DMS114 treated with DMSO at 0.1 percent for 48 hours (cell line): ENCODE results near the gene DNAJC30.
"Not testable (repeated sequence)": the region's sequence is repeated elsewhere in the genome, so short reads cannot be mapped to it uniquely, and the experiment has no call there.

Experiments
- DNase-seq: peaks from one replicate; lab custom pipeline; 2025; ENCODE audit not compliant: unreplicated experiment; lab: John Stamatoyannopoulos, UW

The DNAJC30 gene

DNA sequence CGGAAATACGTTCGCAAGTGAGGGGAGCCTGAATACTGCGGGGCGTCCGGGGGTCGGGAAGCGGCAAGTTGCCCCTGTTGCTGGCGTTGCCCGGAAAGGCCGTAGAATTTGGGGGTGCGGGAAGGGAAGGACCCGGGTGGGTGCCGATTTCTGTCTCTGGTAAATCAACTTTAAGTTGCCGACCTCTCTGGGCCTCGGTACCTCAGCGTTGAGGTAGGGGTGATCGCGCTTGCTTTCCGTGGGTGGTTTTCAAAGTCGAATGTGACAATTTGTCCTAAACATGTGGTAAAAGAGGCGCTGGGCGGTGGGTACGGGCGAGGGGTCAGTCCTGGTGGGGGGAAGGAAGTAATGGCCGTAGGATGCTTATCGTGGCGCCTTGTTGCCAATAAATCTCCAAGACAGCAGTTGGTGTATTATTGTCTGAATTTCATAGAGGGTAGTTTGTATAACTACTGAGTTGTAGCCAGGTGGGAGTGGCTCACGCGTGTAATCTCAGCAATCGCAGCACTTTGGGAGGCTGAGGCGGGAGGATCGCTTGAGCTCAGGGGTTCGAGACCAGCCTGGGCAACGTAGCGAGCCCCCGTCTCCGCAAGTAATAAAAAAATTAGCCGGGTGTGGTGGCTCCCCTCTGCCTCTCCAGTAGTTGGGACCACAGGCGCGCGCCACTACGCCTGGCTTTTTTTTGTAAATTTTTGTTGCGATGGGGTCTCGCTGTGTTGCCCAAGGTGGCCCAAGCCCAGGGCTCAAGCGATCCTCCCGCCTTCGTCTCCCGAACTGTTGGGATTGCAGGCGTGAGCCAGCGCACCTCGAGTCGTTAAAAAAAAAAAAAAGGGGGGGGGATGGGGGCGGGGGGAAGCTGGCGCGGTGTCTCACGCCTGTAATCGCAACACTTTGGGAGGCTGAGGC, 788 bp upstream of the DNAJC30 start:
- DNase-seq, result no peak

DNA sequence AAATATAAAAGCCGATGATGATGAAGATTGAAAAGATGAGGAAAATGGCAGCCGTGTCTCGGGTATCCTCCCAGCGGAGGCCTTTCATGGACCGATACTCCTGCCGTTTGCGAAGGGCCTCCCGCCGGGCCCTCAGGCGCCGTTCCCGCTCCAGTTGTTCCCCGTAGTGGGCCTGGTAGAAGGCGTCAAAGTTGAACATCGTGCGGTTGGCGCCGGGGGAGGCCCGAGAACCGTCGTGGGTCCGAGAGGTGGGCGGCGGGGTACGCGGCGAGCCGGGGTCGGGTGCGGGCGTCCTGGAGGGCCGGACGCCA, 553 bp downstream of the DNAJC30 start:
- DNase-seq, result no peak

DNA sequence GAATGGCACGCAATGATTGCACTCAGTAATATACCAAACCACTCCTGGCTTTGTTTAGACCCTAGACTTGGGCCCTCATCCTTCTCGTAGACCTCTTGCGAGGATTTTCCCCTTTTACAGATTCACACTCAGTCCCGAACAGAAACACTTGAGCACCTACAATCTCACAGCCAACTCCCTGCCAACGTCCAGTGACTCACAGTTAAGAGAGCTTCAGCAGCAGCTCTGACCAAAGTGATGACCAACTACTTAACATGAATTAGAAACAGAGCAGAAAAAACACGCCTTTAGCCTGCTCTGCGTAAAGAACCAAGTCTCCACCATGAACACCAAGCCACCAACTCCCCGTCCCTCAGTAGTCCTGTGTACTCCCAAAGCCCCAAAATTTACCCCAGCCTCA, 2.2 kb downstream of the DNAJC30 start:
- no peak for DNase-seq

DNA sequence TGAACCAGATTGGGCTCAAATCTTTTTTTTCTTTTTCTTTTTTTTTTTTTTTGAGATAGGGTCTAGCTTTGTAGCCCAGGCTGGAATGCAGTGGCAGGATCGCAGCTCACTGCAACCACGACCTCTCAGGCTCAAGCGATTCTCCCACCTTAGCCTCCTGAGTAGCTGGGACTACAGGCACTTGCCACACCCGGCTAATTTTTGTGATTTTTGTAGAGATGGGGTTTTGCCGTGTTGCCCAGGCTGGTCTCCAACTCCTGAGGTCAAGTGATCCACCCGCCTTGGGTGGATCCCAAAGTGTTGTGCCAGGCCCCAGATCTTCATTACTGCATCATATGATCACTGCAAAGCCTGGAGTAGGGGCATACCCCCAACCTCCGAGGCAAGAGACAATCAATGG, 2.8 kb downstream of the DNAJC30 start:
- DNase-seq, result no peak

DNA sequence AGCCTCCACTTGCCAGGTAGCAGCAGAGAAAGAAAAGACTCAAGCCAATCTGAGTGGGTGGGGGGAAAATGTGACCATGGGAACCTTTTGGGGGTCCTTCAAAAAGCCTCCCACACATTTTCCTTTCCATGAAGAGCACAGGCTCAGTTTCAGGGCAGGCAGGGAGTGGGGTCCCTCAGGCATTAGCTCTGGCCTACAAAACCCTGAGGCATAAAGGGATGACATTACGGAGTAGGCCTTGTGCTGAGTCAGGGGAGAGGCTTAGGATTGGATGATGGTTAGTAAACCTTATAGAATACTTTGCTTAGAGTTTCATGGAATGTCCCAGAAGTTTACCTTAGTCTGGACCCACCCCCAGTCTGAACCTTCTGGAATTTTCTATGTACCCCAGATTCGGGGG, 3.5 kb downstream of the DNAJC30 start:
- no peak for DNase-seq

DNA sequence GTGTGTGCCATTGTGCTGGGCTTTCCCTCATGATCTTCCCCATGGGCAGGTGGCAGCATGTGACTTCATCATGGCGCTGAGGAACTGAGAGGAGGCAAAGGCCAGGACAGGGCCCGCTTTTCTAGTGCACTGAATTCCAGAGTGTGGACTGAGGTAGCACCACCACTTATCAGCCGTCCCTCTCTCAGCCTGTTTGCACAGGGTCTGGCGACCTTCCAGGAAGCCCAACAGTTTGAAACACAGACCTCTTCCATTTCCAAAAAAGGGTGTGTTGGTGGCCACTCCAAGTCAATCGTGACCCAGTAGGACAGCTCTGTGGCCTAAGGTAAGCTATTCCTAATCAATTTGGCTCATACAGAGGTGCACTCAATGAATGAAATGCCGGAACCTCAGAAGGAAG, 4.4 kb downstream of the DNAJC30 start:
- DNase-seq, result no peak

DNA sequence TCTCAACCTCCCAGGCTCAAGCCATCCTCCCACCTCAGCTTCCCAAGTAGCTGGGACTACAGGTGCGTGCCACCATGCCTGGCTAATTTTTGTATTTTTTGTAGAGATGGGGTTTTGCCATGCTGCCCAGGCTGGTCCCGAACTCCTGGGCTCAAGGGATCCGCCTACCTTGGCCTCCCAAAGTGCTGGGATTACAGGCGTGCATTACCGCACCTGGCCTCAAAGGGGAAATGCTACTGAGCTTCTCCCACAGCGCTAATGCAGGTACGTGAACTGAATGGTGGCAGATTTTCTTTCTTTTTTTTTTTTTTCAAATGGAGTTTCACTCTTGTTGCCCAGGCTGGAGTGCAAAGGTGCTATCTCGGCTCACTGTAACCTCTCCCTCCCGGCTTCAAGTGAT, 7.2 kb downstream of the DNAJC30 start:
- not testable (repeated sequence) for DNase-seq

DNA sequence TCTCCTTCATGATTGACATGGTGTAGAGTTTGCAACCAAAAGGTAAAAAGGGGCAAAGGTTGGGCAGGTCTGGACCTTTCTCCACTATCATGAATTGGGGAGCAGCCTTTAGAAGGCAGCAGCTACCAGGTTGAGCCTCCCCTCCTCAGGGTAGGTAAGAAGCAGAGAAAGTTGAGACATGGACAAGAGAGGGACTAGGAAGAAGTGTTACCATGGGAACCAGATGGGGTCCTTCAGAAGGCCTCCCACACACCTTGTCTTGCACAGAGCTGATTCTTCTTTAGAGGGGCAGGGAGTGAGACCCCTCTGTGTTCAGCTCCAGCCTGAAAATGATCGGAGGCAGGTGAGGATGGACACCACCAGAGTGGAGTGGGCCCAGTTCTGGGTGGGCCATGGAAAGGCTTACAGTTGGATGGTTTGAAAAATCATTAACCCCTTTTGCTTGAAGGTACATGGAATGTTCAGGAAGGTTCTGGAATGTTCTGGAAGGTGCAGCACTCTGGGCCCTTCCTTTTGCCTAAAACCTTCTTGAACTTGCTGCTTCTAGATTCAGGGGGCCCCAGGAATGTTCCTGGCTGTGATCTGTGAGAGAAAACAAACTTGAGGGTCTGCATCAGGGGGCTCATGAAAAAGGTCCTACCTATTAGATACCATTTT, 8.7 kb downstream of the DNAJC30 start:
- DNase-seq, result no peak

DNA sequence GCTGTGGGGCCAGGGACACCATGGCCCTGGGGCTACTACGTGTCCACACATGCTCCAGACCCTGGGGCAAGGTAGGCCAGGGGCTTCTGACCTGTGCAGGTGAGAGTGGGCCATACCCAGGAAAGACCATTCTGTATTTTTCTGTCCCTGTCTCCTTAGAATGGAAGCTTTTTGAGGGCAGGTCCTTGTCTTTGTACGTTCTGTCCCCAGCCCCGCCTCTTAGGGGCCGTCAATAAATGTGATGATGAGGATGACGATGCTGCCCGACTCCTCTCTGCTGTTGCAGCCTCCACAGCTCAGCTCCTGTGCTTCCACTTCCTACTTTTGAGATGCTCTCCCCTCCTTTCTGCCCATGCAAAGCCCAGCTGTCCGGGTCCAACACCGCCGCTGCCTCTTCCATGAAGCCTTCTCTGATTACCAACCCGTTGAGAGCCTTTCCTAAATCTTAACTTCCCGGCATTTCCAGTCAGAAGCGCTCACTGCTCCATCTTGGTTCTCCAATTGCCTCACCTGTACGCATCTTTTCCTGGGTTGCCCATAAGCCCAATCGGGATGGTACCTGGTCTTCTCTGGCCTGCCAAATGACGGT, 11.3 kb downstream of the DNAJC30 start:
- DNase-seq, result no peak

DNA sequence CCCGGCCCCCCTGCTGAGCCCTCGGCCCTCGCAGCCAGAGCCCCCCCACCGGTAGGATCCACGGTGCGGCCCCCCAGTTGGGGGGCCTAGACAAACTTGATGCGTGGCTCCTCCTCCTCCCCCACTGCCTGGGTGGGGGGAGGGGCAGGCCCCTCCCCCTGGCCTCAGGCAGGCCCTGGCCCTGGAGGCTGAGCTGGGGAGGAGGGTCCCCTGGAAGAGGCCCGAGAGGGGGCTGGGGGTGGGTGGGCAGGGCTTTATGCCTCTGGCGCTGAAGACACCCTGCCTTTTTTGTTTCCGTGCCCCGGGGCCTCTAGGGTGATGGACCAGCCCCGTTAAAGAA, 12.0 kb downstream of the DNAJC30 start:
- DNase-seq, result no peak

DNA sequence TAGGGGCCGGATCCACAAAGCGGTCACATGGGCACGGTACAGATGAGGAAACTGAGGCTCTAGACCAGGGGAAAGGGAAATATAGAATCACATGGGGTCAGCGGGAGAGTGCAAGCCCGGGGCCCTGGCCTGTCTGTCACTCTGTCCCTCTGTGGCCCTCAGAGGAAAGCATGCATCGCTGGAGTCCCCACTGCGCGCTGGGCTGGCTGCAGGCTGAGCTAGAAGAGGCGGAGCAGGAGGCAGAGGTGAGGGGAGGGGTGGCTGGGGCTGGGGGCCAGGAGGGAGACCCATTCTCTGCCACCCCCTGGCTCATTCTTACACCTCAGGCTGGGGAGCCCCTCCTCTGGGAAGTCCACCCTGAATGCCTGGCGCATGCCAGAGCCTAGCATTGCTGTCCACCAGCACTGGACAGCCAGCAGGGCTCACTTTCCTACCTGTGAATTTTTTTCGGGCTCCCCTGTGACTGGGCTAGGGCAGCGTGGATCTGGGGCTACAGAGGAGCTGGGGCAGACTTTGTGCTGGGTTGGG, 13.3 kb downstream of the DNAJC30 start:
- DNase-seq, result no peak

DNA sequence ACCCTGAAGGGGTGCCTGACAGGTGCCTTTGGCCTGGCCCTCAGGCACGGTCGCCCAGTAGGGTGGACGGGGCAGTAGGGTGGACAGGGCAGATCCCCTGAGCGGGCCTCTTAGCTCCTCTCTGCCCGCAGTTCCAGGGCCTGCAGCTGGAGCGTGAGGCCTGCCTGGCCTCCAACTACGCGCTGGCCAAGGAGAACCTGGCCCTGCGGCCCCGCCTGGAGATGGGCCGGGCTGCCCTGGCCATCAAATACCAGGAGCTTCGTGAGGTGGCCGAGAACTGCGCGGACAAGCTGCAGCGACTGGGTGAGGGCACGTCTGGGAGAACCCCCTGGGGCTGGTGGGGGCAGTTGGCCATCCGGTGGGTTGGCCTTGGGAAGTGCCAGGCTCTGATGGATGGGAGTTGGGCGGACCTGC, 14.0 kb downstream of the DNAJC30 start:
- DNase-seq, result no peak

DNA sequence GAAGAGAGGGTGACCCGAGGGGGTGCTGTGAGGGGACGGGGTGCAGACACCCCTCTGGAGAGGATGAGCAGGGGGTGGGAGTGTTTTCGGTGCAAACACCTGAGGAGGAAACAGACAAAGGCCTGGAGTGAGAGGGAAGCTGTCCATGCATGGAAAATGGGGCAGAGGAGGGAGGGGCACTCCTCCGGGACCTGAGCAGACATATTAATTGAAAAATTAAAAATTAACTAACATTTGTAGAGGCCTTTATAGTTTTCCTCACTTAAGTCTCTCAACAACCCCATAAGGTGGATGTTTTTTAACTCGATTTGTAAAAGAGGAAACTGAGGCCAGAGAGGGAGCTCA, 14.4 kb downstream of the DNAJC30 start:
- DNase-seq, result no peak

DNA sequence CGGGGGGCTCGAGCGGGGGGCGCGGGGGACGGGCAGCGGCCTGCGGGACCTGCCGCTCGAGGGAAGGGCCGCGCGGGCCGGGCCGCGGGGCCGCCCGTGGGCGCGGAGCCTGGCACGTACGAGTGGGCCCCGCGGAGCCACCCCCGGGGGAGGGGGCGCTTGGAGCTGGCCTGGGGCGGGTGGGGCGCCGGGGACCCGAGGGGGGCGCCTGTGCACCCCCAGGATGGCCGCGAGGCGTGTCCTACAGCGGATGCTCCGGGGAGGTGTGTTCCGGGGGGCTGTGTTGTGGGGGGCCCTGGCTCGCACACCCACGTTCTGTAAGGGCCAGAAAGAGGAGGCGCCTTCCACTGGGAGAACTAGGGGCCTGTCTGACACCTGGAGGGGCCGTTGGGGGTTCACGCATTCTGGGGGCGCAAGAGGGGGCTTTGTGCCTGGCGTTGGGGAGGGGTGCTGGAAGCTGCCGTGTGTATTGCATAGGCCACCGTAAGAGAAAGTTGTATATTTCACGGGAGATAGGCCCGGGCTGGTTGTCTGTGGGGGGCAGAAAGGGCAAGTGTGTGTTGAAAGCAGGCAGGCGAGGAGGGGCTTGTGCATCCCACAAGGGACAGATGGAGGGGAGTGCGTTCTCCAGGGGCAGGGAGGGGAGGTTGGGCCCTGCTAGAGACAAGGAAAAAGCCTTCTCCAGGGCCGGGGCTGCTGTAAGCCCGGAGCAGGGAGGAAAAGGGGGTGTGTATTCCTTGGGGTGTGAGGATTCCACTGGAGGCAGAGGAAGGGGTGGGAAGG, 15.0 kb downstream of the DNAJC30 start:
- DNase-seq, result no peak

DNA sequence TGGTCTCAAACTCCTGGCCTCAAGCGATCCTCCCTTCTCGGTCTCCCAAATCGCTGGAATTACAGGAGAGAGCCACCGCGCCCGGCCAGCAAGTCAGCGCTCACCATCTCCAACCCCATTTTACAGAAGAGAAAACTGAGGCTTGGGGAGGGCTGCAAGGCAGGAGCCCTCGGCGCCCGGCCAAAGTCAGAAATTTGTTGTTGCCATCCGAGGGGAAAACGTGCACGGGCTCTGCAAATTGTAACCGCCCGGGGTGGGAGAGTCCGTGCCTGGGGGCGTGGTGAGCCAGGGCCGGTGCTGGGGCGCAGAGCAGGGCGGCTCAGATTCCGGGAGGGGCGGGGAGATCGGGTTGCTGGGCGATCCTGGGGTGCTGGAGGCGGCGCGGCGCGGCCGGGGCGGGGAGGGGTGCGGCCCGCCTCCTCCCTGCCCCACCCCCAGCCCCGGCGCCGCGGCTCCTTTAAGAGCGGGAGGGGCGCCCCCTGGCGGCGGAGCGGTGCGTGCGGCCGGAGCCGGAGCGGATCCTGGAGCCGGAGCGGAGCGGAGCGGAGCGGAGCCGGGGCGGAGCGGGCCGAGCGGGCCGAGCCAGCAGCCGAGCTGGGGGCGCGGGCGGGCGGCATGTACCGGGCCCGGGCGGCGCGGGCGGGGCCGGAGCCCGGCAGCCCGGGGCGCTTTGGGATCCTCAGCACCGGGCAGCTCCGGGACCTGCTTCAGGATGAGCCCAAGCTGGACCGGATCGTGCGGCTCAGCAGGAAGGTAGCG, 15.7 kb downstream of the DNAJC30 start, which contains the start of gene VPS37D:
Gene VPS37D, plus strand, starts transcription at position 488 of the 759 bp plus-strand sequence. Its CDS starts 128 bp downstream, at position 616.
- DNase-seq, result peak; percentile 56

DNA sequence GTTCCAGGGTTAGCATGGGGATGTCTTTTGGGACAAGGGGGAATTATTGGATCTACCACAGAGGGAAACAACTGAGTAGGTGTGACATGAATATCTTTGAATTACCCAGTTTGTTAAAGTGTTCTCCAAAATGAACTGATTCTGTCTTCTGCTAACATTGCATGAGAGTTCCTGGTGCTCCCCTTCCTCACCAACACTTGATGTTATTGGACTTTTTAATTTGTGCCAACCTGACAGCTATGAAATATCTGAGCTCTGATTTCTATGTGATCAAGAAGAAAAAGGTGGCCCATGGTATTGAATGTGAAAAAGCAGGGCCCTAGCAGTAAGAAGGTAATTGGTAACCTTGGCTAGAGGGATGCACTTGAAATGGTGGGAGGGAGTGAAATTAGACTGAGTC, 20.2 kb downstream of the DNAJC30 start:
- no peak for DNase-seq

DNA sequence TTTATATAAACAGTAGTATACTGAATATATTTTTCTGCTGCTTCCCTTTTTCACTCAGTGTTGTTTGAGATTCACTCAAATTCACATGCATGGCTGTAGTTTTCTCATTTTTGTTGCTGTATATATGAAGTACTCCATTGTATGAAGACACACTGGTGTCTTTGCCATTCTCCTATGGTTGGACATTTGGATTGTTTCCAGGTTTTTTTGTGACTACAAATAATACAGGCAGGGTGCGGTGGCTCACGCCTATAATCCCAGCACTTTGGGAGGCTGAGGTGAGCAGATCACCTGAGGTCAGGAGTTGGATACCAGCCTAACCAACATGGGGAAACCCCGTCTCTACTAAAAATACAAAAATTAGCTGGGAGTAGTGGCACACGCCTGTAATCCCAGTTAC, 22.7 kb downstream of the DNAJC30 start:
- DNase-seq, result not testable (repeated sequence)

DNA sequence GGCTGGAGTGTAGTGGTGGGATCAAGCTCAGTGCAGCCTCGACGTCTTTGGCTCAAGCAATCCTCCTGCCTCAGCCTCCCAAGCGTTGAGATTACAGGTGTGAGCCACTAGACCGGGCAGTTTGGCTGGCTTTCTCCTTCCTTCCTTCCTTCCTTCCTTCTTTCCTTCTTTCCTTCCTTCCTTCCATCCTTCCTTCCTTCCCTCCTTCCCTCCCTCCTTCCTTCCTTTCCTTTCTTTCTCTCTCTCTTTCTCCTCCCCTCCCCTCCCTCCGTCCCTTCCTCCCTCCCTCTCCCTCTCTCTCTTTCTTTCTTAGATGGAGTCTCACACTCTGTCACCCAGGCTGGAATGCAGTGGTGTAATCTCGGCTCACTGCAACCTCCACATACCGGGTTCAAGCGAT, 23.3 kb downstream of the DNAJC30 start:
- no peak for DNase-seq

DNA sequence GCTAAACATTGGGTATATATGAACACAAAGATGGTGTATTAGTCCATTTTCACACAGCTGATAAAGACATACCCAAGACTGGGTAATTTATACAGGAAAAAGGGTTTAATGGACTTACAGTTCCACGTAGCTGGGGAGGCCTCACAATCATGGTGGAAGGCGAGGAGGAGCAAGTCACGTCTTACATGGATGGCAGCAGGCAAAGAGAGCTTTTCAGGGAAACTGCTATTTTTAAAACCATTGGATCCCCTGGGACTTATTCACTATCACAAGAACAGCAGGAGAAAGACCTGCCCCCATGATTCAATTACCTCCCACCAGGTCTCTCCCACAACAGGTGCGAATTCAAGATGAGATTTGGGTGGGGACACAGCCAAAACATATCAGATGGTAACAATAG, 27.9 kb downstream of the DNAJC30 start:
- DNase-seq, result not testable (repeated sequence)

DNA sequence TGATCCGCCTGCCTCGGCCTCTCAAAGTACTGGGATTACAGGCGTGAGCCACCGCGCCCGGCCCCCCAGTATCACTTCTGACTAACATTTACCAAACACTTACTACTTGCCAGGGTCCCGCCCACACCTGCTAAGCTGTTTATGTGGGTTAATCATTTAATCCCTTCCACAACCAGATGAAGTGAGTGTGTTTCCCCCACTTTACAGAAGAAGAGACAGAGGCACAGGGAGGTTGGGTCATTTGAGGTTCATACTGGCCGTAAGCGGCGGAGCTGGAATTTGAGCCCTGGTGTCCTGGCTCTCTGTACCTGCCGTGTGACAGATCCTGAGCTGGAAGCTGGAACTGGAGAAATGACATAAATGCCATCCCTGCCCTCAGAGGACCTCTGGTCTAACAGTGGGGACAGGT, 30.7 kb downstream of the DNAJC30 start:
- no peak for DNase-seq

DNA sequence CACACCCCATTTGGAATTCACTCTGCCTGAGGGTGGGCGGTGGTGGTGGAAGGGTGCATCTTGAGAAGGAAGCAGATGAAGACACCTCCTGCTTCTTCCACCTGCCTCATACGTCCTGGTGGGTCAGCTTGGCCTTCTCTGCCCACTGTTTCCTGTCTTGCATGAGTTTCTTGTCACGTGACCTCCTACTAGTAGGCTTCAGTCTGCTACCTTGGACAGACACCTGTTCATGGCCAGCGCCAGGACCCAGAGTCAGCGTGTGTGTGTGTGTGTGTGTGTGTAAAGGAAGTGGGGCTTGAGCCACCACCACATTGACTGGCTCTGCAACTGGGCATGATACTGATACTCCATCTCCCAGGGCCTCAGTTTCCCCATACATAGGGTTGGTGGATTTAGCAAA, 32.7 kb downstream of the DNAJC30 start:
- DNase-seq, result no peak
